Stimulated activated naive CD8-positive, alpha-beta T cell treated with anti-CD3 and anti-CD28 coated beads, Interleukin-15, amount 100 ng/mL, for 72 hours (primary cell): ENCODE data around the gene CLEC16A.
A peak's percentile ranks its signal among the peaks of the same experiment; 100 is the strongest.

ENCODE experiments used
- ATAC-seq: fragments of 150-1000 bp; cut with Tn5 transposase; 2 replicates; pipeline ENCODE4 v1.10.0; 2021; ENCODE audit warnings: mild to moderate bottlenecking, moderate library complexity
- DNase-seq, 2 donors: peaks; one replicate each; pipeline ENCODE4 v3.0.0; 2021 to 2022
- H3K27ac Mint-ChIP-seq, 2 donors: one replicate each; pipeline ENCODE4 v1.8.0; 2022; ENCODE audit warnings: mild to moderate bottlenecking in 2 of 2, mixed read lengths in 2 of 2, moderate library complexity in 2 of 2
- H3K27me3 Mint-ChIP-seq: one replicate; pipeline ENCODE4 v1.8.0; 2022; ENCODE audit warnings: mixed read lengths
- H3K4me1 Mint-ChIP-seq: one replicate; pipeline ENCODE4 v1.8.0; 2022; ENCODE audit warnings: mild to moderate bottlenecking, mixed read lengths
- H3K4me3 Mint-ChIP-seq, 2 donors: one replicate each; pipeline ENCODE4 v1.8.0; 2022; ENCODE audit warnings: mild to moderate bottlenecking in 2 of 2, mixed read lengths in 2 of 2, moderate library complexity in 1 of 2
- H3K9me3 Mint-ChIP-seq, 2 donors: one replicate each; pipeline ENCODE4 v1.8.0; 2022; ENCODE audit warnings: mixed read lengths in 2 of 2

Gene CLEC16A

DNA sequence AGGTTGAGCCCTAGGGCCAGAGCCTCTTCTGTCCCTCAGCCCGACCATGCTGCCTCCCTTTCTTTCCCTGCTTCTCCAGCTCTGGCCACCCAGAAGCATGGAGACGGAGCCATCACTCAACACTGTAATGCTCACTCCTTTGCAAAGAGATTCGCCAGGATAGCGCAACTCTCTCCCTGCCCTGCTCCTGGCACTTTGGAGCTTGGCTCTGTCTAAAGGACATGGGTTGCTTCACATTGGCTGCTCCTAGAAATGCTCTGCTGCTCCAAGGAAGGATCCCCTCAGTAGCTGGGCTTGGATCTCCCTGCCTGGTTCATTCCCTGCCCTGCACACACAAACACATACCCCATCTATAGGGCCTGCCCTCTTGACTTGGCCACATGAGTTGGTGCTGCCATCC lies 76.0 kb downstream of the CLEC16A start:
- H3K27ac Mint-ChIP-seq, result peak overlapping the region in 1 of 2 donors; percentile 35

GRCh38 chr16:11020792-11021551 lies 76.6 kb downstream of the CLEC16A start:
- Mint-ChIP-seq H3K27me3 (no peaks in the 10 kb centered on the region), H3K27ac (peak overlapping the region in 1 of 2 donors; percentile 35), H3K4me1 (peaks cover 27% of the 10 kb centered on the region), H3K4me3 (no peak overlapping the region), H3K9me3 (peaks cover 3 to 6% of the 10 kb centered on the region in 2 donors)
- DNase-seq (no peak), ATAC-seq (no peak)

More for the DNA sequence above, 76.0 kb downstream of the CLEC16A start:
- H3K27me3 Mint-ChIP-seq, result no peaks in the 10 kb centered on the region
- DNase-seq, result no peak
- H3K4me3 Mint-ChIP-seq, result no peak overlapping the region
- no peaks in the 10 kb centered on the region for H3K9me3 Mint-ChIP-seq
- peaks cover 27% of the 10 kb centered on the region for H3K4me1 Mint-ChIP-seq
- ATAC-seq, result no peak

DNA sequence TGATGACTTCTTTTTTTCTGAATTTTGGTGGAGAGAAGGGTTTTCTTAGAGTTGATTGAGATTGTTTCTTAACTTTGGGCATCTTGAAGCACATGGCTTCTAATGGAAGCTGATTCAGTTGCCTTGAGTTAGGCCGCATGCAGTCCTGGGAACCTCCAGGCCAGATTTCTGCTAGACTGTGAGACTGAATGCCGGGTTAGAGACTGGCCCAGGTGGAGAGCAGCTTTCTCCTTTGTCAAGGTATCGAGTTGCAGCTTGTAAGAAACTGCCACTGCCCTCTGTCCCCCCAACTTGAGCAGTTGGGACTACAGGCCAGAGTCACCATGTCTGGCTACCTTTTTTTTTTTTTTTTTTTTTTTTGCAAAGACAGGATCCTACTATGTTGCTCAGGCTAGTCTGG lies 77.6 kb downstream of the CLEC16A start:
- no peak overlapping the region for H3K4me3 Mint-ChIP-seq
- H3K9me3 Mint-ChIP-seq, result peaks cover 9 to 16% of the 10 kb centered on the region in 2 donors
- no peak overlapping the region for H3K27ac Mint-ChIP-seq
- ATAC-seq (no peak), DNase-seq (no peak)
- peaks cover 18% of the 10 kb centered on the region for H3K4me1 Mint-ChIP-seq
- H3K27me3 Mint-ChIP-seq, result no peaks in the 10 kb centered on the region

GRCh38 chr16:11023262-11024039 lies 79.1 kb downstream of the CLEC16A start:
- DNase-seq (no peak), ATAC-seq (no peak)
- peaks cover 9 to 24% of the 10 kb centered on the region in 2 donors for H3K9me3 Mint-ChIP-seq
- H3K4me1 Mint-ChIP-seq, result peaks cover 10% of the 10 kb centered on the region
- H3K27ac Mint-ChIP-seq, result no peak overlapping the region
- no peaks in the 10 kb centered on the region for H3K27me3 Mint-ChIP-seq
- H3K4me3 Mint-ChIP-seq, result no peak overlapping the region

- DNase-seq (no peak), ATAC-seq (peak; percentile 73)
- no peak overlapping the region for H3K4me3 Mint-ChIP-seq
- no peaks in the 10 kb centered on the region for H3K27me3 Mint-ChIP-seq
- peaks cover 17 to 34% of the 10 kb centered on the region in 2 donors for H3K9me3 Mint-ChIP-seq
- no peak overlapping the region for H3K27ac Mint-ChIP-seq
- H3K4me1 Mint-ChIP-seq, result peaks cover 10% of the 10 kb centered on the region
These were observed 80.1 kb downstream of the CLEC16A start for GRCh38 chr16:11024333-11025053.

DNA sequence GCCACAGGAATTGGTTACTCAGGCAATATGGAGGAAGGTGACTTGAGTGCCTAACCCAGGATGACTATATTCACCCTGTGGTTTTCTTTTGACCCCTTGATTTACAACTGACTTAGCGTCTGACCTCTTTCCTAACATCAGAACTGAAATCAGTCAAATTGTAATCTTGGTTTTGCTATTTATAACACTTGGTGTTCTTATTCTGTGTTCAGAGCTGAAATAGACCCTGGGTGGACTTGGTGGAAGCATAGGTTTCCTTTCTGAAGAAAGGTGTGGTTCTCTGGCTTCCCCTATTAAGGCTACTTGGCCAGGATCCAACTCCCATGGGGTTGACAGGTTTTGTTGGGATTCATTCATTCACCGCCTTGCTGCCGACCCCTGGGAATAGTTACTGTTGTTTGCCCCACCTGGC lies 80.8 kb downstream of the CLEC16A start:
- ATAC-seq (peak; percentile 95), DNase-seq (no peak)
- Mint-ChIP-seq H3K4me1 (peaks cover 10% of the 10 kb centered on the region), H3K9me3 (peaks cover 22 to 35% of the 10 kb centered on the region in 2 donors), H3K27ac (no peak overlapping the region), H3K27me3 (no peaks in the 10 kb centered on the region), H3K4me3 (no peak overlapping the region)

DNA sequence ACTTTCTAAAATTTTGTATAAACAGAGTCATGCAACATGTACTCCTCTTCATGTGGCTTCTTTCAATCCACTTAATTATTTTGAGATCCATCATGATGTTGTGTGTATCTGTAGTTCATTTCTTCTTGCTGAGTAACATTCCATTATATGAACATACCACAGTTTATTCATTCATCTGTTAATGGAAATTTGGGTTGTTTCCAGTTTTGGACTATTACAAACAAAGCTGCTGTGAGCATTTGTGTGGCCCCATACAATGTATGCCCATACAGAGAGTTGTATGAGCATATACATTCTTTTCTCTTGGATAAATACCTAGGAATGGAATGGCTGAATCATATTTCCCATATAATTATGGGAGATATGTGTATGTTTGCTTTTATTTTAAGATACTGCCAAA lies 85.6 kb downstream of the CLEC16A start:
- ATAC-seq, result no peak
- Mint-ChIP-seq H3K4me3 (no peak overlapping the region), H3K9me3 (peaks cover 22 to 35% of the 10 kb centered on the region in 2 donors), H3K27ac (no peak overlapping the region), H3K27me3 (no peaks in the 10 kb centered on the region), H3K4me1 (peaks cover 8% of the 10 kb centered on the region)
- DNase-seq, result no peak

DNA sequence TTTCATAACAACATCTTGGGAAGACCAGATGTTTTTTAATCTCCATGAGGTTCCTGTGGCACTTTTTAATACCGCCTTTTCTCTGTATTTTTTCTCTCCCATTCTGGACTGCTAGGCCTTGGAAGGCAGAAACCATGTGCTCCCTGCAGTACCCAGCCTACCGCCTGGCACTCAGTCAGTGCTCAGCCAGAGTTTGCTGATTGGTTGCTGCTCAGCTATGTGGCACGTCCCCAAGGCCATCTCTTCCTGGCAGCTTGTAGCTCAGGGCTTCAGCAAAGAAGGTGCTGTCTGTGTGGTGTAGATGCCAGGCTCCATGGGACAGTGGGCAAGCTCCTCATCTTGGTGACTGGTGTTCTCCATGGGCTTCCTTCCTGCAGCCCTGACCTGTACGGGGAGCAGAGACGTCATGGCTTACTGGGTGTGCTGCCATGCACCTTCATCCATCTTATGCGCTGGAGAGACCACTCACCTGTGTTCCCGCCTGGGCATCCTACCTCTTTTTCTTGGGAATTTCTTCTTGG lies 86.7 kb downstream of the CLEC16A start:
- DNase-seq (no peak), ATAC-seq (no peak)
- Mint-ChIP-seq H3K4me1 (peaks cover 6% of the 10 kb centered on the region), H3K9me3 (peaks cover 18 to 29% of the 10 kb centered on the region in 2 donors), H3K4me3 (no peak overlapping the region), H3K27me3 (no peaks in the 10 kb centered on the region), H3K27ac (no peak overlapping the region)

DNA sequence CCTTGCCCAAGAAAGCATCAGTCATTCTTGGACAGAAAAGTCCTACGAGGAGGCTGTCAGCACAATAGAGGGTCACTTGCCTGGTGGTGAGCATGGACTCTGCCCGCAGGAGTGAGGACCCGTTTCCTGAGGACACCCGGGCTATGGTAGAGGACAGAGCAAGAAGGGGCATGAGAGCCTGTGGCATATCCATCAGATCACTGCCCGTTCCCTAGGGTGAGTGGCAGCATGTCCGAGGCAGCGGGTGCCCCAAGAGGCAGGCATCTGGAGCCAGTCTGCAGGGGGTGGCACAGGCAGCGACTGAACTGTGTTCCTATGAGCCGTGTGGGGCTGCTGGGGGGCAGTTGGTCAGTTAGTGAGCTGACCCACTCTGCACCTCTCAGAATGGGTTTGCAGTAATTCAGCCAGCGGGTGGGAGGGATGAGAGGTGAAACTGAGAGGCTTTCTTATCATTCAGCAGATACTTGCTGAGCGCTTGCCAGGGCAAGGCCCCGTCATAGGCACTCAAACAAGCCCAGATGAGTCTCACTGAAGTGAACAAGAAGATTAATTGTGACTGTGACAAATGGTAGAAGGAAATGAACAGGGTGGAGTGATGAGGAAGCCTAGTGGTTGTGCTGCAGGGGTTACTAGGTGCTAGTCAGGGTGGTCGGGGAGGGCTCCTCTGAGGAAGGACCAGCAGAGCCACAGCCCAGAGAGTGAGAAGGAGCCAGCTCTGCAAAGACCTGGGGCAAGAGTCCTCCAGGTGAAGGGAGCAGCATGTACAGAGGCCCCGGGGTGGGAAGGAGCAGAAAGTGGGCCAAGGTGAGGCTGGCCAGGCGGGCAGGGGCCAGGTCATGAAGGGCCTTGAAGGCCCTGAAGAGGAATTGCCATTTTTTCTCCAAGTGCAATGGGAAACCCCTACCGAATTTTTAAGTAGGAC lies 87.9 kb downstream of the CLEC16A start:
- Mint-ChIP-seq H3K27ac (no peak overlapping the region), H3K4me3 (no peak overlapping the region), H3K27me3 (no peaks in the 10 kb centered on the region), H3K4me1 (peaks cover 6% of the 10 kb centered on the region), H3K9me3 (peaks cover 13 to 17% of the 10 kb centered on the region in 2 donors)
- DNase-seq, result no peak
- no peak for ATAC-seq

DNA sequence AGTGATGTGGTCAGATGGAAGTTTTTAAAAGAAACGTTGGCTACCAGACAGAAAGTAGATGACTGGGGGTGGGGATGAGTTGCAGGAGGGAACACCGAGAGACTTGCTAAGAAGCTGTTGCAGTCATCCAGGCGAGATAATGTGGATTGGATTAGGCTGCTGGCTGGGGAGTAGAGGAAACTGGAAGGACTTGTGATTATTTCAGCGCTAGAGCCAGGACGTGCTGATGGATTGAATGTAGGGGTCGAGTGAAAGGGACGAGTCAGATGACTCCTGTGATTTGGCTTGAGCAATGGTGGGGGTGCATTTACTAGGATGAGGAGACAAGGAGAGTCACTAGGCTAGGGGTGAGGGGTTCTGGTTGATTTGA lies 88.5 kb downstream of the CLEC16A start:
- H3K4me3 Mint-ChIP-seq, result no peak overlapping the region

GRCh38 chr16:11033629-11034420 lies 89.5 kb downstream of the CLEC16A start:
- H3K4me1 Mint-ChIP-seq, result peaks cover 6% of the 10 kb centered on the region
- DNase-seq (no peak), ATAC-seq (no peak)
- no peaks in the 10 kb centered on the region for H3K27me3 Mint-ChIP-seq
- no peak overlapping the region for H3K4me3 Mint-ChIP-seq
- H3K27ac Mint-ChIP-seq, result no peak overlapping the region
- peaks cover 8 to 11% of the 10 kb centered on the region in 2 donors for H3K9me3 Mint-ChIP-seq

More for the DNA sequence above, 88.5 kb downstream of the CLEC16A start:
- H3K27ac Mint-ChIP-seq, result no peak overlapping the region
- H3K9me3 Mint-ChIP-seq, result peaks cover 11 to 13% of the 10 kb centered on the region in 2 donors
- H3K27me3 Mint-ChIP-seq, result no peaks in the 10 kb centered on the region
- H3K4me1 Mint-ChIP-seq, result peaks cover 6% of the 10 kb centered on the region
- ATAC-seq (no peak), DNase-seq (no peak)

- peaks cover 6% of the 10 kb centered on the region for H3K4me1 Mint-ChIP-seq
- ATAC-seq (no peak), DNase-seq (no peak)
- H3K27ac Mint-ChIP-seq, result peak overlapping the region in 1 of 2 donors; percentile 60
- no peak overlapping the region for H3K4me3 Mint-ChIP-seq
- no peaks in the 10 kb centered on the region for H3K27me3 Mint-ChIP-seq
- peaks cover 1 to 5% of the 10 kb centered on the region in 2 donors for H3K9me3 Mint-ChIP-seq
These were observed 90.1 kb downstream of the CLEC16A start for GRCh38 chr16:11034481-11034931.

DNA sequence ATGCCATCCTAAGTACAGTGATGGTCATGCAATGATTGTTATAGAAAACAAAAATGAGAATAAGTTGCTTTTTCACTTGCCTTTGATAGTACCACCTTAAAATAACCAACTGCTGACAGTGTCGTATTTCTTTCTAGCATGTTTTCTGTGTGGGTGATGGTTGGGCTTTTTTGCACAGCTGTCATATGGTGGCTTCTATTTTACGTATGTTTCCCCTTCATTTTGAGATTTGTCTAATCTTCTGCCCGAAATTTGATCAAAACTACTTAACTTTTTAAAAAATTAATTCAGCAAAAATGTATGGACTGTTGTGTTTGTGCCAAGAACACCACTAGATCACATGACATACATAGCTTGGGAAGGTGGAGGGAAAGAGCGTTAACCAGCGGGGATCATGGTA lies 90.7 kb downstream of the CLEC16A start:
- Mint-ChIP-seq H3K9me3 (no peaks in the 10 kb centered on the region), H3K4me1 (peaks cover 6% of the 10 kb centered on the region), H3K27me3 (no peaks in the 10 kb centered on the region), H3K27ac (no peak overlapping the region), H3K4me3 (no peak overlapping the region)
- DNase-seq, result no peak
- no peak for ATAC-seq

DNA sequence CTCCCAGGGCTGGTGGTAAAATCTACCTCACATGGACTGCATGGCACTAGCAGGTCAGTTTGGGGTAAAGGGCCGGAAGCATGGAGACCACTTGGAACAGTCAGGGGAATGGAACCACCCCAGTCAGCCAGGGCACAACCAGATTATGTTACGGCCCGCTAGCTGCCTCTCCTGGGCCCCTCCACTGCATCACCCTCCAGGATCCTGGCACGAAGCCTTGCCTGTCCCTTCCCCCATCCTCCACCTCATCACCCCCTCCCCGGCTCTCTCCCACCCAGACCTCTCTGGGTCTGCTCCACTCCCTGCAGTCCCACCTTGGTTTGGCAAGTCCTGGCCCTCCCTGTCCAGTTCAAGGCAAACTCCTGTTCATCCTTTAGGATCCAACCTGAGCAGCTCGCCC lies 91.7 kb downstream of the CLEC16A start:
- Mint-ChIP-seq H3K27me3 (no peaks in the 10 kb centered on the region), H3K9me3 (no peaks in the 10 kb centered on the region), H3K4me1 (peaks cover 6% of the 10 kb centered on the region), H3K4me3 (no peak overlapping the region), H3K27ac (peak overlapping the region; percentile 57 to 79)
- DNase-seq (no peak), ATAC-seq (no peak)
